GM13977 (cell line): ENCODE data around the gene NT5C.

ENCODE experiments used
- DNase-seq: peaks from one replicate; pipeline ENCODE4 v3.0.0; 2012; ENCODE audit warnings: low spot score
- in situ Hi-C: fragments of 300-500 bp; cut with MboI; formaldehyde crosslinking; loops from one replicate; pipeline ENCODE4 v1.12.0; 2022; ENCODE audit warnings: low sequenced_read_pairs, low pct_unique_long_range_greater_than_20kb, mixed read lengths, inconsistent platforms; ENCODE audit not compliant: unreplicated experiment
- TF ChIP-seq, protein P1 (sequence below): IDR thresholded peaks from 2 replicates; pipeline ENCODE4 v1.5.1; 2012; ENCODE audit warnings: mild to moderate bottlenecking, control low read depth; ENCODE audit not compliant: insufficient read depth; ENCODE audit errors: extremely low read depth, missing control alignments

The NT5C gene

GRCh38 chr17:75115555-75115954 is 16.0 kb downstream of the NT5C start:
- DNase-seq, result no peak
- in situ Hi-C loops, result no loop called here
- TF ChIP-seq, protein P1, sequence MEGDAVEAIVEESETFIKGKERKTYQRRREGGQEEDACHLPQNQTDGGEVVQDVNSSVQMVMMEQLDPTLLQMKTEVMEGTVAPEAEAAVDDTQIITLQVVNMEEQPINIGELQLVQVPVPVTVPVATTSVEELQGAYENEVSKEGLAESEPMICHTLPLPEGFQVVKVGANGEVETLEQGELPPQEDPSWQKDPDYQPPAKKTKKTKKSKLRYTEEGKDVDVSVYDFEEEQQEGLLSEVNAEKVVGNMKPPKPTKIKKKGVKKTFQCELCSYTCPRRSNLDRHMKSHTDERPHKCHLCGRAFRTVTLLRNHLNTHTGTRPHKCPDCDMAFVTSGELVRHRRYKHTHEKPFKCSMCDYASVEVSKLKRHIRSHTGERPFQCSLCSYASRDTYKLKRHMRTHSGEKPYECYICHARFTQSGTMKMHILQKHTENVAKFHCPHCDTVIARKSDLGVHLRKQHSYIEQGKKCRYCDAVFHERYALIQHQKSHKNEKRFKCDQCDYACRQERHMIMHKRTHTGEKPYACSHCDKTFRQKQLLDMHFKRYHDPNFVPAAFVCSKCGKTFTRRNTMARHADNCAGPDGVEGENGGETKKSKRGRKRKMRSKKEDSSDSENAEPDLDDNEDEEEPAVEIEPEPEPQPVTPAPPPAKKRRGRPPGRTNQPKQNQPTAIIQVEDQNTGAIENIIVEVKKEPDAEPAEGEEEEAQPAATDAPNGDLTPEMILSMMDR, result no peak

DNA sequence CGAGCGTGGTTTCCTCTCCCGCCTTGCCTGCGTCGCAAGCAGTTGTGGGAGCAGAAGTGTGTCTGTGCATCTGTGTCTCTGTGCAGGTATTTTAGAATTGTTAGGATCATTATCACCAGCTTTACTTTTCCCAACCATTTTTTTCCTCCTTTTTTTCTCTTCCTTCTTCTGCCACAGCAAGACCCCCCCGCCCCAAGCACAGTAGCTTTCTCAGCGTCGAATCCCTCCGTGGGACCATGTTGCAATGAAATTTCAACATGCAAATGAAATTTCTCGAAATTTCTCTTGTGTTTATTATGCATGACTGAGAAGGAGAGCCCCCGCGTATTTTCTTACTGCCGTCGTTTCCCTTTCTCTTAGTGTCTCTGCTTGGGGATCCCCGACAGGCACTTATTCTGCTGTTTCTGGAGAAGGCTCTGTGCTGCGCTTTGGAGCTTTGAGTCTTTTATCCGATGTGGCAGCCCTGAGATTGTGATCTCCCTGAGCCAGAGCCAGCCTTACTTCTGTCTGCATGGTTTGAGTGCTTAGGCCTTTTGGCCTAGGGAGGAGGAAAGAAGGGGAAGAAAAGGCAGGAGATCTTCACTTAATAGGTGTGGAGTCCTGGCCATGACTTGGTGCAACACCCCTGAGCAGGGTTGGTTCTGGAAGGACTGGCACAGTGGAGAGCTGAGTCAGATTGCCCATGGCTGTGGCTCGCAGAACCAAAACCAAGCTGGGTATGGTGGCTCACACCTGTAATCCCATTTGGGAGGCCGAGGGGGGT is 16.8 kb downstream of the NT5C start:
- in situ Hi-C loops, result no loop called here
- peak; percentile 73 for DNase-seq
- TF ChIP-seq, protein P1, result no peak

GRCh38 chr17:75113798-75114551 is 17.6 kb downstream of the NT5C start:
- TF ChIP-seq, protein P1, result peak; percentile 91
- peak; percentile 86 for DNase-seq
- in situ Hi-C loops, result no loop called here

- in situ Hi-C loops, result no loop called here
- TF ChIP-seq, protein P1, result no peak
- no peak for DNase-seq
Measured at GRCh38 chr17:75111777-75112335, 19.7 kb downstream of the NT5C start.

DNA sequence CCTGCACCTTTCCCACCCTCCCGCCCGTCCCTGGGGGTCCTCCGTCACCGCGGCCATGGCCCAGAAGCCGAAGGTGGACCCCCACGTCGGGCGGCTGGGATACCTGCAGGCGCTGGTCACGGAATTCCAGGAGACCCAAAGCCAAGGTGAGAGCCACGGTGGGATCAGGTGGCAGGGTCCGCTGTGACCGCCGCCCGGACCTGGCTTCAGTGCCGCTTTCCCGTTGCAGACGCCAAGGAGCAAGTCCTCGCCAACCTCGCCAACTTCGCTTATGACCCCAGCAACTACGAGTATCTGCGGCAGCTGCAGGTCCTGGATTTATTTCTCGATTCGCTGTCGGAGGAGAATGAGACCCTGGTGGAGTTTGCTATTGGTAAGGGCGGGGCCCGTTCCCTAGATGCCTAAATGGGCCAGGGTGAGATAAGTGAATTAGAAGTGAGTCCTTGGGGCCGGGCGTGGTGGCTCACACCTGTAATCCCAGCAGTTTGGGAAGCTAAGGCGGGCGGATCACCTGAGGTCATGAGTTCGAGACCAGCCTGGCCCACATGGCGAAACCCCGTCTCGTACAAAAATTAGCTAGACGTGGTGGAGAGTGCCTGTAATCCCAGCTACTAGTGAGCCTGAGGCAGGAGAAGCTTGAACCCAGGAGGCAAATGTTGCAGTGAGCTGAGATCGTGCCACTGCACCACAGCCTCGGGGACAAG is 21.2 kb downstream of the NT5C start:
- in situ Hi-C loops, result no loop called here
- TF ChIP-seq, protein P1, result no peak
- no peak for DNase-seq
